HEK293 (cell line): ENCODE measurements around the gene SHC3.

ENCODE experiments used
- CTCF ChIA-PET: fragments of 350-600 bp; formaldehyde crosslinking; extraction: SDS; loops from one replicate; lab custom pipeline; 2021; ENCODE audit warnings: antibody characterized with exemption; lab: Yijun Ruan, JAX
- POLR2A ChIA-PET: fragments of 300-600 bp; formaldehyde crosslinking; extraction: SDS; loops from one replicate; lab custom pipeline; 2020; ENCODE audit warnings: antibody characterized with exemption, inconsistent platforms; lab: Yijun Ruan, JAX
- H3K27ac ChIP-seq: fragments of 200-500 bp; sonication (Bioruptor generic); 2 replicates; pipeline ENCODE4 v1.5.1; 2014; ENCODE audit warnings: low read depth, low read length, control low read depth, inconsistent platforms; ENCODE audit errors: extremely low read depth
- H3K36me3 ChIP-seq, 2 experiments: fragments of 200-500 bp in 1 of 2; sonication (Bioruptor generic) in 1 of 2; 1 replicate in 1 of 2; 2 replicates in 1 of 2; pipeline ENCODE4 v1.5.1; 2014 to 2017; ENCODE audit warnings: inconsistent platforms in 2 of 2, low read length in 2 of 2; ENCODE audit not compliant: control insufficient read depth in 2 of 2, insufficient read depth in 1 of 2
- H3K4me1 ChIP-seq: fragments of 200-500 bp; sonication (Bioruptor generic); 2 replicates; pipeline ENCODE4 v1.5.1; 2014; ENCODE audit warnings: mild to moderate bottlenecking, low read length, inconsistent platforms; ENCODE audit not compliant: control insufficient read depth, insufficient read depth
- H3K4me3 ChIP-seq: 2 replicates; pipeline ENCODE4 v1.5.1; 2011; ENCODE audit warnings: low read depth, mild to moderate bottlenecking, control low read depth, low read length, moderate library complexity
- H3K9me3 ChIP-seq: fragments of 200-500 bp; sonication (Bioruptor generic); 2 replicates; pipeline ENCODE4 v1.5.1; 2014; ENCODE audit warnings: low read depth, low read length, inconsistent platforms; ENCODE audit not compliant: control insufficient read depth, insufficient read depth
- KLF16 ChIP-seq: fragments of 450-650 bp; formaldehyde crosslinking; IDR thresholded peaks from 2 replicates; pipeline ENCODE4 v1.5.1; 2017; ENCODE audit warnings: missing biosample characterization, missing genetic modification characterization
- KLF8 ChIP-seq: fragments of 450-650 bp; formaldehyde crosslinking; IDR thresholded peaks from 2 replicates; pipeline ENCODE4 v1.5.1; 2016; ENCODE audit warnings: missing biosample characterization, missing genetic modification characterization
- OVOL3 ChIP-seq: fragments of 450-650 bp; formaldehyde crosslinking; IDR thresholded peaks from 2 replicates; pipeline ENCODE4 v1.5.1; 2016; ENCODE audit warnings: missing biosample characterization, missing genetic modification characterization
- SETDB1 ChIP-seq: IDR thresholded peaks from one replicate; pipeline ENCODE4 v1.6.1; 2017; ENCODE audit warnings: mild to moderate bottlenecking, low read length, moderate library complexity, mixed read lengths; ENCODE audit not compliant: insufficient read length
- YY2 ChIP-seq: fragments of 450-650 bp; formaldehyde crosslinking; IDR thresholded peaks from 2 replicates; pipeline ENCODE4 v1.5.1; 2016; ENCODE audit warnings: missing biosample characterization, missing genetic modification characterization
- ZFP41 ChIP-seq: fragments of 450-650 bp; formaldehyde crosslinking; IDR thresholded peaks from 2 replicates; pipeline ENCODE4 v1.5.1; 2016; ENCODE audit warnings: missing biosample characterization, missing genetic modification characterization, borderline replicate concordance
- ZNF133 ChIP-seq: fragments of 450-650 bp; formaldehyde crosslinking; IDR thresholded peaks from 2 replicates; pipeline ENCODE4 v1.5.1; 2016; ENCODE audit warnings: missing biosample characterization, missing genetic modification characterization
- ZNF157 ChIP-seq: fragments of 450-650 bp; formaldehyde crosslinking; IDR thresholded peaks from 2 replicates; pipeline ENCODE4 v1.5.1; 2016; ENCODE audit warnings: missing biosample characterization, missing genetic modification characterization
- ZNF175 ChIP-seq: fragments of 450-650 bp; formaldehyde crosslinking; IDR thresholded peaks from 2 replicates; pipeline ENCODE4 v1.5.1; 2016; ENCODE audit warnings: missing biosample characterization, missing genetic modification characterization
- ZNF18 ChIP-seq: fragments of 450-650 bp; formaldehyde crosslinking; IDR thresholded peaks from 2 replicates; pipeline ENCODE4 v1.5.1; 2016; ENCODE audit warnings: missing biosample characterization, missing genetic modification characterization
- ZNF223 ChIP-seq: fragments of 450-650 bp; formaldehyde crosslinking; IDR thresholded peaks from 2 replicates; pipeline ENCODE4 v1.5.1; 2016; ENCODE audit warnings: missing biosample characterization, missing genetic modification characterization
- ZNF292 ChIP-seq: fragments of 450-650 bp; formaldehyde crosslinking; IDR thresholded peaks from 2 replicates; pipeline ENCODE4 v1.5.1; 2016; ENCODE audit warnings: low read depth, missing biosample characterization, missing genetic modification characterization, borderline replicate concordance
- ZNF362 ChIP-seq: fragments of 450-650 bp; formaldehyde crosslinking; IDR thresholded peaks from 2 replicates; pipeline ENCODE4 v1.5.1; 2016; ENCODE audit warnings: missing biosample characterization, missing genetic modification characterization
- ZNF518A ChIP-seq: fragments of 450-650 bp; formaldehyde crosslinking; conservative IDR thresholded peaks from 2 replicates; pipeline ENCODE4 v1.5.1; 2016; ENCODE audit warnings: low read depth, missing biosample characterization, missing genetic modification characterization
- ZNF521 ChIP-seq: fragments of 450-650 bp; formaldehyde crosslinking; IDR thresholded peaks from 2 replicates; pipeline ENCODE4 v1.5.1; 2017; ENCODE audit warnings: missing biosample characterization, mild to moderate bottlenecking, missing genetic modification characterization
- ZNF654 ChIP-seq: fragments of 450-650 bp; formaldehyde crosslinking; IDR thresholded peaks from 2 replicates; pipeline ENCODE4 v1.5.1; 2016; ENCODE audit warnings: low read depth, missing biosample characterization, missing genetic modification characterization
- ZNF76 ChIP-seq: fragments of 450-650 bp; formaldehyde crosslinking; IDR thresholded peaks from 2 replicates; pipeline ENCODE4; 2016; ENCODE audit warnings: low read depth, missing biosample characterization, missing genetic modification characterization, borderline replicate concordance
- ZNF785 ChIP-seq: fragments of 450-650 bp; formaldehyde crosslinking; IDR thresholded peaks from 2 replicates; pipeline ENCODE4 v1.5.1; 2016; ENCODE audit warnings: missing biosample characterization, missing genetic modification characterization
- ZSCAN16 ChIP-seq: fragments of 450-650 bp; formaldehyde crosslinking; IDR thresholded peaks from 2 replicates; pipeline ENCODE4 v1.5.1; 2016; ENCODE audit warnings: missing biosample characterization, missing genetic modification characterization
- ZXDB ChIP-seq: fragments of 450-650 bp; formaldehyde crosslinking; IDR thresholded peaks from 2 replicates; pipeline ENCODE4 v1.5.1; 2016; ENCODE audit warnings: missing biosample characterization, missing genetic modification characterization
- TF ChIP-seq, protein P1 (sequence below): fragments of 450-650 bp; formaldehyde crosslinking; IDR thresholded peaks from 2 replicates; pipeline ENCODE4 v1.5.1; 2016; ENCODE audit warnings: missing biosample characterization, missing genetic modification characterization, low read depth
- TF ChIP-seq, protein P2 (sequence below): fragments of 450-650 bp; formaldehyde crosslinking; IDR thresholded peaks from 2 replicates; pipeline ENCODE4 v1.5.1; 2016; ENCODE audit warnings: missing biosample characterization, missing genetic modification characterization

The SHC3 gene

GRCh38 chr9:89009546-89009840, 169.1 kb downstream of the SHC3 start:
- ChIA-PET POLR2A (no interaction called here), CTCF (interaction anchor here (0.5 to 1.6 kb wide), 6 partner anchors 9 to 414 kb away, joined by 3 to 4 read pairs (median 3); no protein-coding TSS in a partner anchor)
- no peak overlapping the region for H3K4me3 ChIP-seq
- no peak overlapping the region for H3K27ac ChIP-seq
- no peaks in the 10 kb centered on the region for H3K4me1 ChIP-seq
- no peaks in the 10 kb centered on the region for H3K36me3 ChIP-seq
- no peaks in the 10 kb centered on the region for H3K9me3 ChIP-seq
- TF ChIP-seq KLF16 (tag by site-specific recombination) (no peak), ZNF157 (tag by site-specific recombination) (no peak), KLF8 (no peak), YY2 (tag by site-specific recombination) (no peak), ZNF18 (tag by site-specific recombination) (no peak), OVOL3 (tag by site-specific recombination) (no peak), ZNF292 (tag by site-specific recombination) (no peak), ZNF133 (tag by site-specific recombination) (no peak), ZNF76 (tag by site-specific recombination) (no peak), ZNF518A (tag by site-specific recombination) (no peak), ZNF654 (tag by site-specific recombination) (no peak), ZXDB (tag by site-specific recombination) (no peak)
- TF ChIP-seq, protein P1, sequence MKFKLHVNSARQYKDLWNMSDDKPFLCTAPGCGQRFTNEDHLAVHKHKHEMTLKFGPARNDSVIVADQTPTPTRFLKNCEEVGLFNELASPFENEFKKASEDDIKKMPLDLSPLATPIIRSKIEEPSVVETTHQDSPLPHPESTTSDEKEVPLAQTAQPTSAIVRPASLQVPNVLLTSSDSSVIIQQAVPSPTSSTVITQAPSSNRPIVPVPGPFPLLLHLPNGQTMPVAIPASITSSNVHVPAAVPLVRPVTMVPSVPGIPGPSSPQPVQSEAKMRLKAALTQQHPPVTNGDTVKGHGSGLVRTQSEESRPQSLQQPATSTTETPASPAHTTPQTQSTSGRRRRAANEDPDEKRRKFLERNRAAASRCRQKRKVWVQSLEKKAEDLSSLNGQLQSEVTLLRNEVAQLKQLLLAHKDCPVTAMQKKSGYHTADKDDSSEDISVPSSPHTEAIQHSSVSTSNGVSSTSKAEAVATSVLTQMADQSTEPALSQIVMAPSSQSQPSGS: no peak
- TF ChIP-seq, protein P2, sequence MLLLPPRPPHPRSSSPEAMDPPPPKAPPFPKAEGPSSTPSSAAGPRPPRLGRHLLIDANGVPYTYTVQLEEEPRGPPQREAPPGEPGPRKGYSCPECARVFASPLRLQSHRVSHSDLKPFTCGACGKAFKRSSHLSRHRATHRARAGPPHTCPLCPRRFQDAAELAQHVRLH (tag by site-specific recombination): no peak

- H3K27ac ChIP-seq: no peak overlapping the region
- ChIA-PET CTCF (interaction anchor here (0.6 to 1.6 kb wide), 6 partner anchors 8 to 624 kb away, joined by 3 to 4 read pairs (median 3); no protein-coding TSS in a partner anchor), POLR2A (no interaction called here)
- no peaks in the 10 kb centered on the region for H3K9me3 ChIP-seq
- TF ChIP-seq ZNF175 (tag by site-specific recombination): no peak
- no peak for TF ChIP-seq ZNF292 (tag by site-specific recombination)
- TF ChIP-seq ZNF362: no peak
- TF ChIP-seq ZNF521 (tag by site-specific recombination): no peak
- no peak for TF ChIP-seq SETDB1
- TF ChIP-seq ZFP41 (tag by site-specific recombination): no peak
- no peak for TF ChIP-seq ZNF785 (tag by site-specific recombination)
- no peak for TF ChIP-seq ZSCAN16 (tag by site-specific recombination)
- TF ChIP-seq ZNF223: no peak
- no peaks in the 10 kb centered on the region for H3K4me1 ChIP-seq
- H3K36me3 ChIP-seq: no peaks in the 10 kb centered on the region
- no peak overlapping the region for H3K4me3 ChIP-seq
These were observed 169.7 kb downstream of the SHC3 start for GRCh38 chr9:89008744-89009545.
